ENCODE measurements around the gene HOXA3.

Gene HOXA3

GRCh38 chr7:27126596-27127327 is 25.6 kb downstream of the HOXA3 start:
- no peak overlapping the region for H3K27ac ChIP-seq
- TF ChIP-seq ZFX (IDR thresholded peaks at IDR 0.05): no peak
- TF ChIP-seq, protein P1, sequence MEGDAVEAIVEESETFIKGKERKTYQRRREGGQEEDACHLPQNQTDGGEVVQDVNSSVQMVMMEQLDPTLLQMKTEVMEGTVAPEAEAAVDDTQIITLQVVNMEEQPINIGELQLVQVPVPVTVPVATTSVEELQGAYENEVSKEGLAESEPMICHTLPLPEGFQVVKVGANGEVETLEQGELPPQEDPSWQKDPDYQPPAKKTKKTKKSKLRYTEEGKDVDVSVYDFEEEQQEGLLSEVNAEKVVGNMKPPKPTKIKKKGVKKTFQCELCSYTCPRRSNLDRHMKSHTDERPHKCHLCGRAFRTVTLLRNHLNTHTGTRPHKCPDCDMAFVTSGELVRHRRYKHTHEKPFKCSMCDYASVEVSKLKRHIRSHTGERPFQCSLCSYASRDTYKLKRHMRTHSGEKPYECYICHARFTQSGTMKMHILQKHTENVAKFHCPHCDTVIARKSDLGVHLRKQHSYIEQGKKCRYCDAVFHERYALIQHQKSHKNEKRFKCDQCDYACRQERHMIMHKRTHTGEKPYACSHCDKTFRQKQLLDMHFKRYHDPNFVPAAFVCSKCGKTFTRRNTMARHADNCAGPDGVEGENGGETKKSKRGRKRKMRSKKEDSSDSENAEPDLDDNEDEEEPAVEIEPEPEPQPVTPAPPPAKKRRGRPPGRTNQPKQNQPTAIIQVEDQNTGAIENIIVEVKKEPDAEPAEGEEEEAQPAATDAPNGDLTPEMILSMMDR (conservative IDR thresholded peaks at IDR 0.05): no peak

- no peak overlapping the region for H3K27ac ChIP-seq
Observed at GRCh38 chr7:27125986-27126394, 26.4 kb downstream of the HOXA3 start.

GRCh38 chr7:27124902-27125689 is 27.3 kb downstream of the HOXA3 start:
- no peak overlapping the region for H3K27ac ChIP-seq

More at GRCh38 chr7:27125986-27126394, 26.4 kb downstream of the HOXA3 start:
- no peak for TF ChIP-seq ZFX (IDR thresholded peaks at IDR 0.05)
- TF ChIP-seq, protein P1 (conservative IDR thresholded peaks at IDR 0.05): no peak

DNA sequence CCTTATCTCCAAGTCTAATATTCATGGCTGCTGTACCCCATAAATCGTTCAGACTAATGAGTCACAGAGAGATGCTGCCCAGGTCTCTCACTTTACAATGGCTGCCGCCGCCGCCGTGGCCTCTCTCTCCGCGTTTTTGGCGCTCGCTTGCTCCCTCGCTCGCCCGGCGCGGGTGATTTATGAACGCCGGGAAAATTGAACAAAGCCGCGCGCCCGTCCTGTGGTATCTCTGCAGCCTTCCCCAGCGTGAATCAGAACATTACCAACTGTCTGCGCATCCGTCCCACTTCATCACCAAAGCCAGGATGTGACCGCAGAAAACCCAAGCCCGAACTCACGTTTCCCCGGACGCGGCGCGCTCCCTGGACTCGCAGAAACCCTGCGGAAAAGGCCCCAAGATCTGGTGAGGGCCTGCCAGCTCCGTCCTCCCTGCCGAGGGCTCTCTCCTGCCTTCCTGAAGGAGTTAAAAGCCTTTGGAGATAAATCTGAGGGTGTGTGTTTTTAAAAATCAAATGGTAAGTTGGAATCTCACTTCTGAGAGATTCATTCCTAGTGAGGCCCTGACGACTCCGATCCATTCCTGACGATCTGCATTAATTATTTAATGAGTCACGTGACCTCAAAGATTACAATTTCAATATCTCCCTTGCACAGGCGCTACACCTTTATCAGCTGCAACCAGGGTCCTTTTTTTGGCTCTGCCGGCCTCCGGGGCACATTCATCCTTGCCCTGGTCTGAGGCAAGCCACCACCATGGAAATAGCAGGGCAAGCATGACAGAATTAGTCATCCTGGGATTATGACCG is 28.1 kb downstream of the HOXA3 start:
- H3K27ac ChIP-seq: no peak overlapping the region
- TF ChIP-seq, protein P1 (conservative IDR thresholded peaks at IDR 0.05): no peak
- no peak for TF ChIP-seq ZFX (IDR thresholded peaks at IDR 0.05)

More at GRCh38 chr7:27124902-27125689, 27.3 kb downstream of the HOXA3 start:
- TF ChIP-seq, protein P1 (conservative IDR thresholded peaks at IDR 0.05): no peak
- no peak for TF ChIP-seq ZFX (IDR thresholded peaks at IDR 0.05)

GRCh38 chr7:27123477-27124053 is 28.8 kb downstream of the HOXA3 start:
- no peak overlapping the region for H3K27ac ChIP-seq
- no peak for TF ChIP-seq ZFX (IDR thresholded peaks at IDR 0.05)
- TF ChIP-seq, protein P1 (conservative IDR thresholded peaks at IDR 0.05): no peak

GRCh38 chr7:27123007-27123476 is 29.3 kb downstream of the HOXA3 start:
- TF ChIP-seq, protein P1 (conservative IDR thresholded peaks at IDR 0.05): no peak
- no peak overlapping the region for H3K27ac ChIP-seq
